GM19023 (cell line): ENCODE measurements around the gene ARL2BP.

Experiments used
- ATAC-seq: cut with Tn5 transposase; IDR thresholded peaks from one replicate; pipeline ENCODE4 v1.9.1; 2021; ENCODE audit warnings: mild to moderate bottlenecking, moderate library complexity; ENCODE audit not compliant: unreplicated experiment

Gene ARL2BP

DNA sequence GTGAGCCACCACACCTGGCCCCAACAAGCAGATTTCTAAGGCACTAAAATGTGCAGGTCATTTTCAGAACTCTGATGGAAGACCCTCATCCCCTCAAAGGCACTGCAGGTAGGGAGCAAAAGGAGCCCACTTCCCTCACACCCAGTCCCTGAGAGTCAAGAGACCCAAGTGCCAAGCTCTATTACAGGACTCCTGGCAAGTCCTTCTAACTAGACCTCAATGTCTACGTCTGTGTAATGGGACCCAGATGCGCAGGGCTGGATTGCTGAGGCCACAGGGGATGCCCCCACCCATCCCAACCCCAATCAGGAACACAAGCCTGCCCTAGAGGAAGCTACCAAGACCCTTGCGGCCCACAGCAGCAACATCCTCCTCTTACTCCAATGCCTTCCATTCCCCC lies 36.7 kb downstream of the ARL2BP start:
- ATAC-seq, result no peak

DNA sequence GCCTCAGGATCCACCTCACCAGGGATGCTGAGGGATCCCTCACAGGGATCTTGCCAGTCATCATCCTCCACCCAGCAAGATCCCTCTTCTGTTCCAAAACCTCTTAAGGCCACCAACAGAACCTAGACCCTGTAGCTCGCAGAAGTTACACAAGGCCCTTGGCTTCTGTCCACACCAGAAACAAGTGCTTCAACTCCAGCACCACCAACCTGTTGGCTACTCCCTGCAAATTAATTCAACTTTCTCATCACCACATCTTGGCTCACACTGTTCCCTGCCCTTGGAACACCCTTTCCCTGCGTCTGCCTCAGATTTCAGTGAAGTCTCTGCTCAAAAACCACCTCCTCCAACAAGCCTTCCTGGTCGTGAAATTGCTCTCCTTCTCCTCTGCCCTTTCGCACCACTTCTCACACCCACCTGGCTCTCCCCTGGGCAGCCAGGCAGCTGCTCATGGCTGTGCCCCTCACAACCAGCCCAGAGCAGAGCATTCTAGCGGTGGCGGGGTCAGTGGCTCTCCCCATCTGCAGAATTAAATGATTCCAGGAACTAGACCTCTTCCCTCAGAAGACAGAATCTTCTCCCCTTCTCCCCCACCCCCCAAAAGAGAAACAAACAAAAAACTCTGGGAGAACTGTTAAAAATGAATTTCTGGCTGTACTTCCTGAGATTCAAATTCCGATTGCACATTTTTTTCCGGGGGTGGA lies 37.6 kb downstream of the ARL2BP start:
- ATAC-seq, result no peak

DNA sequence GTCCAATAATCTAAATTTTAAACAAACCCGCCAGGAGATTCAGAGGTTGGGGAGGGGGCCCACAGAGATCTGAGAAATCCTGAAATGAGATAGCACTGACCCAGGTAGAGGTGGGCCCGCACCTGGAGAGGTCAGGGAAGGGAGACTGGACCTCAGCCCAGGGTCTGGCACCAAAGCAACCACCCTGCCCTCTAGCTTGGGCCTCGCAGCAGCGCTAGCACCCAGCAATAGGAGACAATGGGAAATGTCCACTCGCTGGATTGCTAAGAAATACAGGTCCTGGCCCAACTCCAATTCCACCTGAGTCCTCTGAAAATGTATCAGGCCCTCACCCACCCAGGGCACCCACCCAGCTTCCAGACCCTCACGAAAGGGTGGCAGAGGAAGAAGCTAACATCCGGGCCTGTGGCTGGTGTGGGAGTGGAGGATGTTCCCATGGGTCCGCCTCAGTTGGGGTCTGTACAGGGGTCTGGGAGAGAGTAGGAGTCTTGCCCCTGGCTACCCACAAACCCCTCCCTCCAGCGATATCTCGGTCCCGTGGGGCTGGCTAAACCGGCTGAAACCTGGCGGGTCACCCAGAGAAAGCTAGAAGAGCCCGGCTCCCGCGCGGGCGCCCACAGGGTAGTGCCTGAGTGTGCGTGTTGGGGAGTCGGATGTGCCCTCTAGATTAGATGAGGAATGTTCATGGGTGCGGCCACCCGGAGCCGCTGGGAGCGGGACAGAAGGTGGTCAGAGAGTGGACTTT lies 38.3 kb downstream of the ARL2BP start:
- ATAC-seq, result no peak

DNA sequence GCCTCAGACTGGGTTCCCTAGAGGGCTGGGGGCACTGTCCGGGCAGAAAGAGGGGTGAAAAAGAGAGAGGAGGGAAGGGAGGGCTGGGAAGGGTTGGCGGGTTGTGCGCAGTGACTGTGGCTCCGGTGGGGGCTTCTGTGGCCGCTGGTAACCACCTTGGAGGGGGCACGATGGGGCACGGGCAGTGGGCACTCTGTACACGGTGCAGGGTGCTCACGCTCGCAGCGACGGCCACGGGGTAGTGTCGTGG lies 38.8 kb downstream of the ARL2BP start:
- ATAC-seq, result no peak

DNA sequence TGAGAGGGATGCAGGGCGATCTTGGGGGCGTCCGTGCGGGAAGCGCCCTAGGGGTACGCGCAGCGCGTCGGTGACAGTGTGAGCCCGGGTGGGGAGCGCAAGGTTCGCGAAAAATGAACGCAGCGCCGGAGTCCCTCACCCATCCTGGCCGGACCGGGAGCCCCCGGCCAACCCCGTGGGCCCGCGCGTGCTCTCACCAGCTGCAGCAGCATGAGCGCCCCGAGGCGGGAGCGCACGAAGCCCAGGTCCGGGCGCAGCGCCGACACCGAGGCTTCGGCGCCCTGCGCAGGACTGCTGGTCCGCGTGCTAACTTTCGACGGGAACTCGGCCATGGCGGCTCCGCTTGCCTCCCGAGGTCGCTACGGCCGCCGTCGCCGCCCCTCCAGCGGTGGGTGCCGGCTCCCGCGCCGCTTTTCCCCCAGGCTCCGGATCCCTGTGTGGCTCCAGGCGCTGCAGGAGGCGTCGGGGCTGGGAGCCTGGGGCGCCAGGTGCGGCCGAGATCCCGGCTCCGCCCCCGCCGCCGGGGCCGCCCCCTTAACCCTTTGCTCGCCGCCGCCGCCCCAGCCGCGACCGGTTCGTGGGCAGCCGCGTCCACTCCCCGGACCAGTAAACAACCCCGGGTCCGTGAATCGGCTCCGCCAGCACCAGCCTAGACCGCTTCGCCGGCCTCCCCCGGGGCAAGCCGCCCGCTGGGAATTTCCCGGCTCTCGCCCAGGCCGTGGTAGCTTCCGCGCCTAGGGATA lies 39.3 kb downstream of the ARL2BP start, which contains the start of gene PLLP:
TSS of gene PLLP (minus strand) at position 464 of the 743 bp plus-strand sequence. CDS start at position 332, 132 bp downstream.
- ATAC-seq, result no peak

DNA sequence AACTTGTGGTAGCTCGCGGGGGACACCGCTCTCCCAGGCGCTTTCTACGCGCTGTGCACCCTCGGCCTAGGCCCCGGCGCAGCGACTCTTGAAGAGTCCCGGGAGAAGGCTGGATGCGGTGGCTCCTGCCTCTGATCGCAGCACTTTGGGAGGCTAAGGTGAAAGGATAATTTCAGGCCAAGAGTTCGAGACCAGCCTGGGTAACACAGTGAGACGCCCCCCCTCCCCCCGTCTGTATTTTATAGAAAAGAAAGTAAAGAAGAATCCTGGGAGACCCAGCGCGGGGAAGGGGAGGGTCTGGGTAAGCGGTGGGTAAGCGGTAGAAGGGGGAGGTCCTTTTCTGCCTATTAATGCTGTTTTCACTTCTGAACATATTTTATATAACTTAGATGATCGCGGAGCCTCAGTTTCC lies 39.9 kb downstream of the ARL2BP start:
- no peak for ATAC-seq

DNA sequence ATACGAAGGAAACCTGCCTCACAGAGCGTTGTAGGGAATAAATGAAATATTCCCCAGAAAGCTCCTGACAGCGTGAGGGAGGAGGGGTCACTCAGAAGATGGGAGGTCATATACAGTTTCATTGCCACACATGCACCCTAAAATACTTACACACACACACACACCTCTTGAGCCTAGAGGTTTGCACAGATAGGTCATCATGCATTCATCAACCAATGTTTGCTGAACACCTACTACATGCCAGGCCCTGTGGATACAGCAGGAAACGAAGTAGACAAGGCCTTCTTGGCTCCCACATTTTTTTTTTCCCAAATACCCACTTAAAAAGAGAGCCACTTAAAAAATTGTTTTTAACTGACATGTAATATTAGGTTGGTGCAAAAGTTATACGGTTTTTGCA lies 40.3 kb downstream of the ARL2BP start:
- ATAC-seq, result no peak

DNA sequence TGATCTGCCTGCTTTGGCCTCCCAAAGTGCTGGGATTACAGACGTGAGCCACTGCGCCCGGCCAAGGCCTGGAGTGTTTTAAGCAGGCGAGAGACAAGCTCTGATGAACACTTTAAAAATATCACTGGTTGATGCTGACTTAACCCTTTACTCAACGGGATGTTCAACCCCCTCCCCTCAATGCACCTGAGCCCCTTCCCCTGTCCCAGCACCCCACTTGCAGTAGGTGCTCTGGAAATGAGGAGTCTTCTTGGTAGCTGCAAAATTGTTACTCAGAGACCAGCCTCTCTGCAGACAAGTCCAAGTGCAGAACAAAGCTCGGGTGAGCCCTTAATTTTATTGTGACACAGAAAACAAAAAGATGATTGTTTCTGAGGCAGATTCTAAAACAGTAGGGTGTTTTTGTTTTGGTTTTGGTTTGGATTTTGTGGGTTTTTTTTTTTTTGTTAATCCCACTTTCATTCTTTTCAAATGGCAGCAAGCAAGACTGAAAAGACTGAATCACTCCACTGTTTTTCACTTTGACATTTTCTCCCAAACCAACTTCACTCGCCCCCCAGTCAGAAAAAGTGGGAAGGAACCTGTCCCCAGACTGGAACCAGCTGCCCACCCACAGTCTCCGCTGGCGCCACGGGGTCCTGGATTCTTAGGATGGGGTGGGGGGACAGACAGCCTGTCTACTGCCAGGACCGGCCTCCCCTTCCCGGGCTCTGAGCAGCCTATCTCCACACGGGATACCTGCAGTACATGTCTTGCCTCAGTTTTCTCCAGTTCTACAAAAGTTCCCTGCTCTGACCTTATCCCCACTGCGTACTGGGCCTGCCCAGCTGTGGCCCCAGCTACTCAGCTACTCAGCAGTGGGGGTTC lies 44.6 kb downstream of the ARL2BP start:
- ATAC-seq, result no peak

DNA sequence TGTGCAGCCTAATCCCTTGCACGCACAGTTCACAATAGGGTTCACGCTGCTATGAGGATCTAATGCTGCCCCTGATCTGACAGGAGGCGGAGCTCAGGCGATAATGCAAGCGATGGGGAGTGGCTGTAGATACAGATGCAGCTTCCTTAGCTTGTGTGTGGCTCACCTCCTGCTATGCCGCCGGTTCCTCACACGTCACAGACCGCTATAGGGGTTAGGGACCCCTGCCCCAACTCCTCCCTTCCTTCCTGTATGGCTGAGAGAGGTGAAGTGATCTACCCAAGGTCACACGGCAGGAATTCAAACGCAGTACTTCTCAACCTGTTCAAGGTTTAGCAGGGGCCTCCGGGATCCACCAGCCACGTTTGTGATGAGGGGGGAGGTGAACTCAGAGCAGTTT lies 52.8 kb downstream of the ARL2BP start:
- no peak for ATAC-seq

DNA sequence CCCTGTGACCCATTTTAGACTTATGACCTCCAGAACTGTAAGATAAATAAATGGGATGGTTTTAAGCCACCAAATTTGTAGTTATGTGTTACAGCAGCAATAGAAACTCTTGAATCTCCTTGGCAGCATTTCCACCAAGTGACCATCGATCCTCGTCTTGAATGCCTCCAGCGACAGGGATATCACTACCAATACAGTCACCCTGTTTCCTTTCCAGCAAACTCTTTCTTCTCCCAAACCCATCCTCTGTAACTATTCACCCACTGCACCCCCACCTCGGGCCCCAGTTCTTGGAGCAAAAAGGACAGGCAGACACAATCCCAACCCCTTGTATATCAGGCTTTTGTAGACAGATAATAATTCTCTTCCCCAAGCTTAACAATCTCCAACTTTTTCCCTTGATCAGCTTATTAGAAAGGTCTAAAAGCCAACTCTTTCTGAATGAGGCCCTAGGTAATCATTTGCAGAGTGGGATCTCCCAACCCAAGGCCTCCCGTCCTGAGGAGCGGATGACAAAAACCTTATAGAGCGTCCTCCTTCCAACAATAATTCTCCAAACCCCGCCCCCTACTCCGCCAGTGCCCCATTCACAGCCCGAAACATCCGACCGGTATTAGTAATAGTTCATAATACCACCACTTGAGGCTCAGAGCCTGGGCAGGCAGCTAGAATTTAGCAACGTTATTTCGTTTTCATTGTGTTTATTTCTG lies 54.1 kb downstream of the ARL2BP start:
- peak; percentile 21 for ATAC-seq

DNA sequence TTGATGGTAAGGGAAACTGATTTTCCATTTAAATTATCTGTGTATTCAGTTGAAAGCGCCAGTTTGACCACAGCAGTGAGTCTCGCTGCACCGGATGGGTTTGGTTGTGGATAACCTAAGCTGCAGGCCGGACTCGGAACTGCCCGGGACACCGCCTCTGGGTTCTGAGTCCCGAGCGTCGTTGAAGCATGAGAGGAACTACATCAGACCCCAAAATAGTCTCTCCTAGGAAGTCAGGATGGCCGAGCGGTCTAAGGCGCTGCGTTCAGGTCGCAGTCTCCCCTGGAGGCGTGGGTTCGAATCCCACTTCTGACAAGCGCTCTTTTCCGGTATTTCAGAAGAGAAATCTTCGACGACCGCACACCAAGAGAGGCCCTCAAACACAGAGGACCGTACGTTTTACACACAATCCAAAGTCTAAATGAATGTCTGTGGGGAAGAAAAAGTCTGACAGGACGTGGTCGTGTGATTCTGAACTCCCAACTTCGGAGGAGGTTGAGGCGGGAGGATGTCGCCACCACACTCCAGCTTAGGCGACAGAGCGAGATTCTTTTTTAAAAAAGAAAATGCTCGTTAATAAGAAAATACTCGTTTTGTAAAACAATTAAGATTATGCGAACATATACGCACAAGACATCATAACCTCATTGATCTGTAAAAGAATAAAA lies 54.8 kb downstream of the ARL2BP start:
- ATAC-seq, result peak; percentile 55

DNA sequence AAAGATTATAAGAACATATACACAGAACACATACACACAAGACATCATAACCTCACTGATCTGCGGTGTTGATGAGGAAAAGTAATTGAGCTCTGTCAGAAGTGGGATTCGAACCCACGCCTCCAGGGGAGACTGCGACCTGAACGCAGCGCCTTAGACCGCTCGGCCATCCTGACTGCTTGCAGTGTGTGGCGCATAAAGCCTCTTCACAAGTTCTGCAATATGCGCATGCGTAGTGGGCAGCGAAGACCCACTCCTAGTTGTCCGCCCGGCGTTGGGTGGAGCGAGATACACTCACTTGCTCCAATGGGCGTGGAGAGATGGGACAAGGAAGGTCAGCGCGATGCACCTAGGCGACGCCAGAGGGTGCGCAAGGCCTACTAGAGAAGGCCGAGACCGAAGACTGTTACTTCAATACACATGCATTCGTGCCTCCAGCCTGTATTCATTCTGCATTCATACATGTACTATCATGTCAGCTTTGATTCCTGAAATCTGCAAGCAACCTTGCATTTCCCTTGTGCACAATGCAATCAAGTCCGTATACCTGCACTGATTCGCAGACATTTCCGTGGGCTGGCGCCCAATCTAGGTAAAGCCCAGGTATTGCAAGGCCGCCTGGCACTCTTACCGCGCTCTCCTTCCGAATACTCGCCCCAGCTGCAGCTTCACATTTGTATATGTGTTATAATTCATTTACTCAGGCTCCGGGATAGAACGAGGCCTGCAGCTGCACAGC lies 55.5 kb downstream of the ARL2BP start:
- ATAC-seq, result peak; percentile 78

DNA sequence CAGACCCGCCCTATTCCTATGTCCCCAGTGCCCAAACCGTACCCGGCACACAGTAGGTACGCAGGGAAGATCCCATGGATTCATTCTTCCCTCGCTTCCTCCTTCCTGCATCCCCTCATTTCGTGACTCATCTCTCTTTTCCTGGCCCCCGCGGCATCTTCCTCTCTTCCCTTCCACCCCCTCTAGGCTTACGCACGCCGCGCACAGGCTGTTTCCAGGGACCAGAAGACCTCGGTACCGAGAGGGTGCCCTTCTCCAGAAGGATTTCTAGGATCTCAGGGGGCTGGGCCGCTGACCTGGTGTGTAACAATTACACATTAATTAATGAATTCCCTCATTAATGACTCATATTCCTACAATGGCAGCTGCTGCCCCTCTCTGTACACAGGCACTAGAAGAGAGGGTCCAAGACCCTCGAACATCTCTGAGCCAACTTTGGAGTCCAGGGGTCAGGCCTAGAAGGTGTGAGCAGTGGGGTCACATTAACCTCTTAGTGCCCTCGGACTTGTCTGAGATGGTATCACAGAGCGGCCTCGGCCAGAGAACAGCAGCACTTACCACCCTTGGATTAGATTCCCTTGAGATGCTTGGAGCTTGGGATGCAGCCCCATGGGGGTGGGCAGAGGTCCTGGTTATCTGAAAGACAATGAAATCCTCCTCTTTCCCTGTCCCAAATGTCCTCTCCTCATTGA lies 56.2 kb downstream of the ARL2BP start:
- no peak for ATAC-seq
